Loucy (cell line): ENCODE measurements around the gene PHACTR4.

ENCODE experiments used
- CTCF ChIP-seq: fragments of 200-600 bp; sonication (generic); conservative IDR thresholded peaks from 2 replicates; pipeline ENCODE4 v1.5.1; 2014; ENCODE audit warnings: mild to moderate bottlenecking, antibody characterized with exemption, low read length
- EZH2phosphoT487 ChIP-seq: fragments of 200-600 bp; IDR thresholded peaks from 2 replicates; pipeline ENCODE4 v1.6.1; 2018; ENCODE audit warnings: antibody characterized with exemption, mild to moderate bottlenecking, moderate library complexity, borderline replicate concordance

GRCh38 chr1:28518000-28518744 is 148.6 kb downstream of the PHACTR4 start:
- peak; percentile 90 for TF ChIP-seq CTCF
- TF ChIP-seq EZH2phosphoT487: no peak
